Hepatocyte (in vitro differentiated cells): Measurements from ENCODE around the gene NFYC. TPM values are rescaled to one million over a fixed set of nuclear protein-coding genes. Genes with fewer than 3 reads are reported as not detected.
"Not testable (repeated sequence)": the region's sequence is repeated elsewhere in the genome, so short reads cannot be mapped to it uniquely, and the experiment has no call there.

ENCODE experiments used
- DNase-seq: peaks from one replicate; pipeline ENCODE4 v3.0.0-alpha.2; 2016; ENCODE audit warnings: low spot score
- H2AFZ ChIP-seq: fragments of 200-600 bp; sonication (generic); 2 replicates; pipeline ENCODE4 v1.6.0; 2016; ENCODE audit warnings: antibody characterized with exemption, mild to moderate bottlenecking
- H3K27ac ChIP-seq: fragments of 200-600 bp; sonication (generic); 2 replicates; pipeline ENCODE4 v1.5.1; 2016; ENCODE audit warnings: mild to moderate bottlenecking
- H3K27me3 ChIP-seq: fragments of 200-600 bp; sonication (generic); 2 replicates; pipeline ENCODE4 v1.6.1; 2016
- H3K36me3 ChIP-seq: fragments of 200-600 bp; sonication (generic); replicated peaks from 2 replicates; pipeline ENCODE4 v1.5.1; 2016; ENCODE audit warnings: low read depth; ENCODE audit not compliant: insufficient read depth
- H3K4me1 ChIP-seq: fragments of 200-600 bp; sonication (generic); 2 replicates; pipeline ENCODE4 v1.5.1; 2016; ENCODE audit warnings: mild to moderate bottlenecking, moderate library complexity; ENCODE audit not compliant: insufficient read depth
- H3K4me2 ChIP-seq: fragments of 200-600 bp; sonication (generic); 2 replicates; pipeline ENCODE4 v1.6.0; 2016
- H3K4me3 ChIP-seq: fragments of 200-600 bp; sonication (generic); 2 replicates; pipeline ENCODE4 v1.5.1; 2016; ENCODE audit warnings: mild to moderate bottlenecking
- H3K79me2 ChIP-seq: fragments of 200-600 bp; sonication (generic); 2 replicates; pipeline ENCODE4 v1.6.0; 2017; ENCODE audit warnings: mild to moderate bottlenecking
- H3K9me2 ChIP-seq: fragments of 200-600 bp; sonication (generic); replicated peaks from 2 replicates; pipeline ENCODE4 v1.6.0; 2017; ENCODE audit warnings: mild to moderate bottlenecking; ENCODE audit not compliant: insufficient read depth
- H3K9me3 ChIP-seq: fragments of 200-600 bp; sonication (generic); 2 replicates; pipeline ENCODE4 v1.5.1; 2016; ENCODE audit warnings: low read depth, mild to moderate bottlenecking
- H4K20me1 ChIP-seq: fragments of 200-600 bp; sonication (generic); 2 replicates; pipeline ENCODE4 v1.6.0; 2016; ENCODE audit warnings: mild to moderate bottlenecking; ENCODE audit not compliant: insufficient read depth, poor library complexity, severe bottlenecking
- EZH2 ChIP-seq: fragments of 200-600 bp; sonication (generic); IDR thresholded peaks from 2 replicates; pipeline ENCODE4 v1.6.1; 2016; ENCODE audit warnings: antibody characterized with exemption, mild to moderate bottlenecking, borderline replicate concordance
- EZH2phosphoT487 ChIP-seq: fragments of 200-600 bp; sonication (generic); IDR thresholded peaks from one replicate; pipeline ENCODE4 v1.6.1; 2018; ENCODE audit warnings: antibody characterized with exemption, mild to moderate bottlenecking, low read depth, moderate library complexity; ENCODE audit not compliant: unreplicated experiment, severe bottlenecking
- WGBS: methylation state at CpG from one replicate; pipeline ENCODE4 v1.1.6; 2016; ENCODE audit warnings: low lambda C conversion rate; ENCODE audit errors: missing lambda C conversion rate; 5-methylcytosine and 5-hydroxymethylcytosine counted together
- polyA plus RNA-seq: library from polyadenylated mRNA; unstranded; fragments of >200 nt; fragmentation: Nextera tagmentation; extraction: Ambion mirVana; gene quantifications from 2 replicates; pipeline ENCODE4 v1.2.1, GENCODE V29; 2016
- total RNA-seq: library from RNA; depleted of rRNA; stranded (reverse); fragments of >200 nt; gene quantifications from 2 replicates; pipeline ENCODE4 v1.2.3, GENCODE V29; 2014
- TF ChIP-seq, protein P1 (sequence below): fragments of 200-600 bp; sonication (generic); IDR thresholded peaks from 2 replicates; pipeline ENCODE4 v1.5.1; 2016; ENCODE audit warnings: antibody characterized with exemption, mild to moderate bottlenecking; ENCODE audit not compliant: poor library complexity

Gene NFYC
- total and polyA plus RNA-seq, 2 experiments from 2014 or later, result 44.1 to 52.5 TPM

- no peaks in the 10 kb centered on the region for H3K36me3 ChIP-seq
- no peak overlapping the region for H2AFZ ChIP-seq
- H3K9me3 ChIP-seq, result no peaks in the 10 kb centered on the region
- WGBS, result 78% methylated on average over 8 of the region's 8 CpGs
- DNase-seq, result no peak
- H3K4me2 ChIP-seq, result no peak overlapping the region
- H4K20me1 ChIP-seq, result peaks cover 30% of the 10 kb centered on the region
- no peak overlapping the region for H3K4me3 ChIP-seq
- peaks cover 22% of the 10 kb centered on the region for H3K4me1 ChIP-seq
- H3K79me2 ChIP-seq, result peaks cover 99% of the 10 kb centered on the region
- H3K27ac ChIP-seq, result peak overlapping the region; percentile 38
- H3K9me2 ChIP-seq, result no peaks in the 10 kb centered on the region
- no peaks in the 10 kb centered on the region for H3K27me3 ChIP-seq
- TF ChIP-seq EZH2phosphoT487, result no peak
- TF ChIP-seq EZH2, result no peak
- TF ChIP-seq, protein P1, sequence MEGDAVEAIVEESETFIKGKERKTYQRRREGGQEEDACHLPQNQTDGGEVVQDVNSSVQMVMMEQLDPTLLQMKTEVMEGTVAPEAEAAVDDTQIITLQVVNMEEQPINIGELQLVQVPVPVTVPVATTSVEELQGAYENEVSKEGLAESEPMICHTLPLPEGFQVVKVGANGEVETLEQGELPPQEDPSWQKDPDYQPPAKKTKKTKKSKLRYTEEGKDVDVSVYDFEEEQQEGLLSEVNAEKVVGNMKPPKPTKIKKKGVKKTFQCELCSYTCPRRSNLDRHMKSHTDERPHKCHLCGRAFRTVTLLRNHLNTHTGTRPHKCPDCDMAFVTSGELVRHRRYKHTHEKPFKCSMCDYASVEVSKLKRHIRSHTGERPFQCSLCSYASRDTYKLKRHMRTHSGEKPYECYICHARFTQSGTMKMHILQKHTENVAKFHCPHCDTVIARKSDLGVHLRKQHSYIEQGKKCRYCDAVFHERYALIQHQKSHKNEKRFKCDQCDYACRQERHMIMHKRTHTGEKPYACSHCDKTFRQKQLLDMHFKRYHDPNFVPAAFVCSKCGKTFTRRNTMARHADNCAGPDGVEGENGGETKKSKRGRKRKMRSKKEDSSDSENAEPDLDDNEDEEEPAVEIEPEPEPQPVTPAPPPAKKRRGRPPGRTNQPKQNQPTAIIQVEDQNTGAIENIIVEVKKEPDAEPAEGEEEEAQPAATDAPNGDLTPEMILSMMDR, result no peak
Observed at GRCh38 chr1:40723196-40723955, 31.9 kb downstream of the NFYC start.

GRCh38 chr1:40727662-40728061, 36.2 kb downstream of the NFYC start:
- DNase-seq, H3K4me1 ChIP-seq, H3K9me3 ChIP-seq, H2AFZ ChIP-seq, H3K36me3 ChIP-seq, H3K4me2 ChIP-seq, H3K9me2 ChIP-seq, H3K4me3 ChIP-seq, H3K27ac ChIP-seq, H3K27me3 ChIP-seq: not testable (repeated sequence)
- peaks cover 98% of the 10 kb centered on the region for H3K79me2 ChIP-seq
- WGBS, result 97% methylated on average over 9 of the region's 9 CpGs
- peaks cover 55% of the 10 kb centered on the region for H4K20me1 ChIP-seq

DNA sequence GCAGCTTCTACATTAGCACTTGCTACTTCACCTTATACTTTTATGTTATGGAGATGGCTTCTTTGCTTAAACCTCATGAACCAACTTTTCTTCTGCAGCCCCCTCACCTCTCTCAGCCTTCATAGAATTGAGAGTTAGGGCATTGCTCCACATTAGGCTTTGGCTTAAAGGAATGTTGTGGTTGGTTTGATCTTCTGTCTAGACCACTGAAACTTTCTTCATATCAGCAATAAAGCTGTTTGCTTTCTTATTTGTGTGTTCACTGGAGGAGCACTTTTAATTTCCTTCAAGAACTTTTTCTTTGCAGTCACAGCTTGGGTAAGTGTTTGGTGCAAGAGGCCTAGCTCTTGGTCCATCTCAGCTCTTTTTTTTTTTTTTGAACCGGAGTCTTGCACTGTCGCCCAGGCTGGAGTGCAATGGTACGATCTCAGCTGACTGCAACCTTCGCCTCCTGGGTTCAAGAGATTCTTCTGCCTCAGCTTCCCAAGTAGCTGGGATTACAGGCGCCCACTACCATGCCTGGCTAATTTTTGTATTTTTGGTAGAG, 37.9 kb downstream of the NFYC start:
- H3K4me2 ChIP-seq, H3K9me2 ChIP-seq, H3K4me3 ChIP-seq, H3K27me3 ChIP-seq, DNase-seq, H3K9me3 ChIP-seq, H3K36me3 ChIP-seq, H3K4me1 ChIP-seq, H2AFZ ChIP-seq: not testable (repeated sequence)
- H3K79me2 ChIP-seq, result peaks cover 98% of the 10 kb centered on the region
- peaks cover 57% of the 10 kb centered on the region for H4K20me1 ChIP-seq
- WGBS, result 97% methylated on average over 5 of the region's 5 CpGs
- H3K27ac ChIP-seq, result peak overlapping the region; percentile 27

DNA sequence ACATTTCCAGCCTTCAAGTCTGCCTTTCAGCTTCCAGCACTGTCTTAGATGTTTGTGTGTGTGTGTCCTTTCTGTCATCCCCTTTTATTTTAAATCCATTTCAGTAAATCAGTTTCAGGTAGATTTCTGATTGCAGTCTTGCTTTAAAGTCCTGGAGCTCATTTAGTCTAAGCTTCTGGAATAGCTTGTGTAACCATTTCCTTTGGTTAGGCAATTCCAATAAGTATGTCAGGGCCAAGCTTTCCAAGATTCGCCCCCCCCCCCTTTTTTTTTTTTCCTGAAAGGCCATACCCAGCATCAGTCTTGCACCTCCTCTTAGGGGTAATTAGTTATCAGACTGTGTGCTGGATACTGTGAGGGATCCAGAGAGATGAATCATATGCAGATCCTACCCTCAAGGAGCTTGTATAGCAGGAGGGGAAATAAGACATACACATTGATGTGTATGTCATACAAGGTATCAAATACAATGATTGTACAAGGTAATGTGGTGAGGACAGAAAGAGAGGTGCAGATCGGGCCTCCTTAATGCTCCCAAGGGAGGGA, 41.3 kb downstream of the NFYC start:
- WGBS, result 80% methylated on average over 2 of the region's 2 CpGs
- Histone ChIP-seq H3K9me3 (no peaks in the 10 kb centered on the region), H3K79me2 (peaks cover 97% of the 10 kb centered on the region), H3K4me1 (peaks cover 6% of the 10 kb centered on the region), H4K20me1 (peaks cover 56% of the 10 kb centered on the region), H3K36me3 (no peaks in the 10 kb centered on the region), H3K9me2 (no peaks in the 10 kb centered on the region), H3K27me3 (no peaks in the 10 kb centered on the region), H3K27ac (no peak overlapping the region), H2AFZ (no peak overlapping the region), H3K4me2 (no peak overlapping the region), H3K4me3 (no peak overlapping the region)
- DNase-seq, result no peak
- TF ChIP-seq, protein P1, result no peak
- TF ChIP-seq EZH2phosphoT487 (no peak), EZH2 (no peak)
